AG08395 (cell line): ENCODE measurements around the gene PSMG2.

Experiments
- DNase-seq: peaks from one replicate; pipeline ENCODE4 v3.0.0; 2012; ENCODE audit warnings: mixed read lengths, low spot score

The PSMG2 gene, protein sequence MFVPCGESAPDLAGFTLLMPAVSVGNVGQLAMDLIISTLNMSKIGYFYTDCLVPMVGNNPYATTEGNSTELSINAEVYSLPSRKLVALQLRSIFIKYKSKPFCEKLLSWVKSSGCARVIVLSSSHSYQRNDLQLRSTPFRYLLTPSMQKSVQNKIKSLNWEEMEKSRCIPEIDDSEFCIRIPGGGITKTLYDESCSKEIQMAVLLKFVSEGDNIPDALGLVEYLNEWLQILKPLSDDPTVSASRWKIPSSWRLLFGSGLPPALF

DNA sequence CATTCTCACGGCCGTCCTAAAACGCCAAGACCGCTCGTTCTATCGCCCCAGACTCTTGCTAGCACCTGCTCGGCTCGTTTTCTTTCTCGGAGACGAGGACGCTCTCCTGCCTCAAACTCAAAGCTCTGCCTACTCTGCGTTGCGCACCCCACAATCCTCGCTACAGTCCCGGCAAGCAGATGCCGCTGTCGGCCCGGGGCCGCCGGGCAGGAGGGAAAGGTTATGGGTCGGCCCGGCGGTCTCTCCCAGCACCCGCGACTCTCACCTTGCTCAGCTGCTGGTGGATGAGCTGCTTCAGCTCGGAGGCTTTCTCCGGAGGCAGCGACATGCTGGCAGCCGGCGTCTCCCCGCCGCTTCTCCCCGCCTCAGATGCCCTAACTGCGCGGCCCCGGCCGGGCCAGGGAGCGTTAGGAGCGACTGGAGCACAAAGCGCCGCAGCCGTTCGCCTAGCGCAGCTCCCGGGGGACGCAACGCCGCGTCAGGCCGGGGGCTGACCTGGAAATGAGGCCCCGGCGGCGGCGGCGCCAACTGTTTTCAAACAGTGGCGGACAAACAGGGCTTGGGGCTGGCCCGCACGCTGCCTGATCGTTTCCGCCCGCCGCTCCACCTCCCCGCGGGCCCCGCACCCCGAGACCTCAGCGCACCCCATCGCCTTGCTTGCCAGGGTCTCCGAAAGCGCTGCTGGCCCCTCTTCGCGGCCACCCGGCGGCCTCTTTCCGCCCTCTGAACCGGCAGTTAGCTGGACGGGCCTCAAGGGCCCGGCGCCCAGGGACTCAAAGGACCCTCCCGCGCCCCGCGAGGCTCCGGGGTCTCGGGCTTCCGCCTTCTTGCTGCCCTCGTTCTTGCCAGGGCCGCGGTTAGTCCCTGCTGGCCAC lies at the start of gene PSMG2, which contains the start of gene CEP76:
Gene PSMG2 (plus strand): TSS at position 822 of the 875 bp plus-strand sequence. CDS start 66 bp downstream, outside the sequence.
Gene CEP76 (minus strand): TSS at position 503 of the 875 bp plus-strand sequence. CDS start 175 bp downstream, at position 328.
- peak; percentile 96 for DNase-seq

DNA sequence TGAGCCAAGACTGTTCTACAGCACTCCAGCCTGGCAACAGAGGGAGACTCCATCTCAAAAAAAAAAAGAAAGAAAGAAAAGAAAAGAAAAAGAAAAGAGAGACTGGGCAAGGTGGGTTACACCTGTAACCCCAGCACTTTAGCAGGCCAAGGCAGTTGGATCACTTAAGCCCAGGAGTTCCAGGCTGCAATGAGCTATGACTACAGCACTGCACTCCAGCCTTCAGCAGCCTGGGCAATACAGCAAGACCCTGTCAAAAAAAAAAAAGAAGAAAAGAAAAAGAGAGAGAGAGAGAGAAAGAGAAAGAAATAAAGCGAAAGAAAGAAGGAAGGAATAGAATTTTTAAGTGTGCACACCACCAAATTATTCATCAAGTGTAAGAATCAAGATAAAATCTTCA lies 47.9 kb upstream of the PSMG2 start:
- no peak for DNase-seq

- peak; percentile 10 for DNase-seq
Measured at GRCh38 chr18:12656605-12656937, 46.3 kb upstream of the PSMG2 start.

GRCh38 chr18:12656938-12657683 lies 45.7 kb upstream of the PSMG2 start:
- peak; percentile 42 for DNase-seq

DNA sequence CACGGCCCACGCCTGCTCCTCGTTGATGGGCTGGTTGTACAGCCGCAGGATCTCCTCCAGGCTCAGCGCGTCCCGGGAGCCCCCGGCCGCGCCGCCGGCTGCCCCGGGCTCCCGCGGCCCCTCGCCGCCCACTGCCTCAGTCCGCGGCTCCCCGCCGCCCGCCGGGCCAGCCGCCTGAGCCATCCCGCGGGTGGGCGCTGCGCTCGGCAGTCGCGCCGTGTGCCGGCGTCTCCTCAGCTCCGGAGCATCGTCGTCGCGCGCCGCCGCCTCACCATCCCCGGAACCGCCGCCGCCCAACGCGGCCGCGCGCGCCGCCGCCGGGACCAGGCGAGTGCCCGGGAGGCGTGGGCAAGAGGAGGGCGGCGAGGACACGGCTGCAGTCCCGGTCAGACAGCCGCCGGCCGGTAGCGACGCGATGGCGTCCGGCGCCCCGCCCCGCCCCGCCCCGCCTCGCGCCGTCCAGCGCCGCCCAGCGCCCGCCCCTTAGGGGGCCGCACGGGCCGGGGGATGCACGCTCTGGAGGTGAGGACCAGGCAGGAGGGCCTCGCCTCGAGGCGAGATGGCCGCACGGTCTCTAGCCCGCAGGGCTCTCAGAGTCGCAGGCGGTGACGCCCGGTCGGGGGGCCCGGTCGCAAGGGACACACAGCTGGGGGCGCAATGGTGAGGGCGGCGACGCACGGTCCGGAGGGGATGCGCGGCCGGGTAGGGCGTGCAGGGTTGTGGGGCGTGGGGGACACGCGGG lies 45.0 kb upstream of the PSMG2 start, which contains the start of gene SPIRE1:
Gene SPIRE1 (minus strand): TSS at position 424 of the 742 bp plus-strand sequence. CDS start 241 bp downstream, at position 183.
- peak; percentile 79 for DNase-seq

- DNase-seq, result peak; percentile 6
Measured at GRCh38 chr18:12658426-12659138, 44.3 kb upstream of the PSMG2 start.

GRCh38 chr18:12659904-12660605 lies 42.8 kb upstream of the PSMG2 start:
- peak; percentile 71 for DNase-seq

GRCh38 chr18:12668041-12668440 lies 34.8 kb upstream of the PSMG2 start:
- DNase-seq, result no peak

- peak; percentile 62 for DNase-seq
Measured at GRCh38 chr18:12679183-12679786, 23.6 kb upstream of the PSMG2 start.

DNA sequence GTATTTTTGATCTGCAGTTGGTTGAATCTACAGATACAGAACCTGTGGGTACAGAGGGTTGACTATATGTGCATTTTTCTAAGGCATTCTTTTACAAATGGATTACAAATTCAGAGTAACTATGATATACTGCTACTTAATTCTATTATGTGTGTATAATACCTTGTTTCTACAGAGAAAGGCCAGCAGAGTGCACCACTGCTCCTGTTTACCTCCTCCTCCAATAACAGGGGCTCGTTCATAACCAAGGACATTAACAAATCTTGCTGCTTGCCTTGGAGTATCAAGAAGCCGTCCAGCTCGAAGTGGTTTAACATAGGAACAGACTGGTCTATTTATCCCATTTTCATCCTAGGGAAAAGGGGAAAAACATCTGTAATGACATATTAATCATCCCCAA lies 16.7 kb upstream of the PSMG2 start:
- peak; percentile 6 for DNase-seq

GRCh38 chr18:12689256-12689850 lies 13.5 kb upstream of the PSMG2 start:
- no peak for DNase-seq

GRCh38 chr18:12692206-12692605 lies 10.6 kb upstream of the PSMG2 start:
- no peak for DNase-seq

- DNase-seq, result no peak
Measured at GRCh38 chr18:12694032-12694431, 8.8 kb upstream of the PSMG2 start.

DNA sequence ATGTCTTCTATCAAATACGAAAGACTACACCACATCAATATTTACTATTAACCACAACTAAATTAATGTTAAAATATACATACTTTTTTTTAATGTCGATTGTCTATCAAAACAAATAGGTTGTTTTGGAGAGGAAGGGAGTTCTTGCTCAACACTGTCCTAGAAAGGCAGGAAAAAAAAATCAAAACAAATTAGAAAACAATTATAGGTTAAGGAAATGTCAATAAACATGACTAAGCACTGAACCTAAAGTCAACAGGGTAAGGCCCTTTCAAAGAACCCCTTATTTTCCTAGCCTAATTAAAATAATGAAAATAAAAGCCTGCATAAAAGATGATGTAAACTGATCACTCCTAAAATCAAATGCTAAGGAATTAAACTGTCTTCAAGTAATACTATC lies 3.1 kb upstream of the PSMG2 start:
- no peak for DNase-seq

DNA sequence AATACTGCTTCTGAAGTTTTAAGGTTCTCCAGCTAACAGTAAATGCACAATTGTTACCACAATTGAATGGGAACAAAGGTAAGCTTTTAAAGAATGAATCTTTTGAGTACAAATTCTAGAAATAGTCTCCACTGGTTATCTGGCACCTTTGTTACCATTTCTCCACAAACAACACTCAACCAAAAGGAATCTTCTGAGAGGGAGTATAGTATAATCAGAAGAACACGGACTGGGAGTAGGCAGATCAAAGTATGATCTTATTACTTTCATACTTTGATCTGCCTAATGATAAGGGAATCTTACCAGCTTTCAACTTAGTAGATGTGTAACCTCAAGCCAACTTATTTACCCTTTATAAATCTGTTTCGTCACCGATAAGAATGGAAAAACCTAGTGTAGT lies 1.7 kb upstream of the PSMG2 start:
- no peak for DNase-seq

DNA sequence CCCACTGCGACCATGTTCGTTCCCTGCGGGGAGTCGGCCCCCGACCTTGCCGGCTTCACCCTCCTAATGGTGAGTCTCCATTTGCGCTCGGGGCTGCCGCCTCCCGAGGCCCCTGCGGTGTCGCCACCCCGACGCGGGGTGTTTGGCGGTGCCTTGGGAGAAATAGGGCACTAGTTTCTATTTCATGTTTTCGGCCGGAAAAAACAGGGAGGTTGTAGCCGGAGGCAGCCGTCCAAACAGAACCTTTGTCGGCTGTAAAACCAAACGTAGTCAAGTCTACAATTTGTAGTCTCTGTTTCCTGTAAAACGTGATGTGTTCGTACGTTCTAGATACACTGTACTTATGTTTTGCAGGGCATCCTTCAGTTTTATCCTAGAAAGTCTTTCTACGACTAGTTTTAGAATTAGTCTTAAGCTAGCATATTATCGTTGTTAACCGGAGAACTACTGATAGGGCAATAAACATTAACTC lies 290 bp downstream of the PSMG2 start:
- no peak for DNase-seq

DNA sequence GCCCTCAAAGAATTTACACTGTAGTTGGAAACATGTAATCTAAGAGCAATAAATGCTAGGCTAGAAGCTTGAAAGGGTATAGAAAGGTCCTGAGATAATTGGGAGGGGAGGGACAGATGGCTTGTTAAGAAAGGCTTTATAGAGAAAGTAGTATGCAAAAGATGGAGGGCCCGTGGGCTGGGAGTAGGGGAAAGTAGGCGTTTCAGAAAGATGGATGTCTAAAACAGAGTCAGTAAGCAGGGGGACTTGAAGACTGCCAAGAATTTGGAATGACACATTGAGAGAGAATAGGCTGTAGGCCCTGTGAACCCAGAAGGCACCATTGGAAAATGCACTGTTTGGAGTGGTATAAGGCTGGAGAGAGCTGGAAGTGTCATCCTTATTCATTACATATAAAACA lies 822 bp downstream of the PSMG2 start:
- DNase-seq, result peak; percentile 58

- no peak for DNase-seq
Measured at GRCh38 chr18:12711446-12711845, 8.6 kb downstream of the PSMG2 start.

- DNase-seq, result no peak
Measured at GRCh38 chr18:12721495-12722275, 18.8 kb downstream of the PSMG2 start.
